K562 (cell line): ENCODE results near the gene PLK1. TPM values are rescaled to one million over a fixed set of nuclear protein-coding genes. Genes with fewer than 3 reads are reported as not detected.

Source experiments
- ADNP ChIP-seq: fragments of 200-800 bp; sonication (Bioruptor generic); IDR thresholded peaks from 2 replicates; pipeline ENCODE4 v1.6.1; 2016; ENCODE audit warnings: missing genetic modification characterization, missing compliant biosample characterization
- GATA2 ChIP-seq: sonication (generic); formaldehyde crosslinking; IDR thresholded peaks from 2 replicates; pipeline ENCODE4 v1.4.0; 2020; ENCODE audit warnings: mild to moderate bottlenecking, missing genetic modification reagents
- KDM1A ChIP-seq, 2 experiments: fragments of 450-650 bp; IDR thresholded peaks; 2 replicates each; pipeline ENCODE4 v1.6.1; 2016; ENCODE audit warnings: mild to moderate bottlenecking in 2 of 2
- STAG1 ChIP-seq: sonication (generic); formaldehyde crosslinking; IDR thresholded peaks from 2 replicates; pipeline ENCODE4 v1.5.0; 2020; ENCODE audit warnings: missing genetic modification reagents, borderline replicate concordance
- TRIM28 ChIP-seq: fragments of 450-650 bp; IDR thresholded peaks from 2 replicates; pipeline ENCODE4 v1.6.1; 2017
- polyA plus RNA-seq, 8 experiments: library from polyadenylated mRNA; depleted of rRNA in 4 of 8; stranded (reverse) in 5 of 8; unstranded in 3 of 8; fragments of >200 nt; fragmentation: Nextera tagmentation in 2 of 8; fragmentation: Illumina TruSeq in 1 of 8; extraction: Ambion mirVana in 2 of 8; extraction: Trizol in 1 of 8; gene quantifications; 2 replicates each; pipeline versions ENCODE4 v1.2.1 to v1.2.3, GENCODE V29; 2011 to 2014; ENCODE audit warnings: inconsistent platforms in 1 of 8, missing spikeins in 1 of 8
- total RNA-seq, 7 experiments: library from RNA; depleted of rRNA in 6 of 7; stranded (reverse); fragments of >200 nt in 6 of 7; fragmentation: Illumina TruSeq in 2 of 7; extraction: Trizol in 2 of 7; gene quantifications; 2 replicates each; pipeline versions ENCODE4 v1.2.1 to v1.2.3, GENCODE V29; 2011 to 2021; ENCODE audit warnings: low replicate concordance in 1 of 7
- TF ChIP-seq, protein P1 (sequence below): sonication (generic); formaldehyde crosslinking; IDR thresholded peaks from 2 replicates; pipeline ENCODE4 v1.8.0; 2023; ENCODE audit warnings: missing genetic modification reagents, mild to moderate bottlenecking, borderline replicate concordance

The PLK1 gene
- total and polyA plus RNA-seq, 9 of the 15 experiments (the other 6 are each of a cell fraction or from before 2014, with no cell fraction given): 13.6 to 212 (median 45.5) TPM

GRCh38 chr16:23702951-23703350 is 24.3 kb downstream of the PLK1 start (continued):
- TF ChIP-seq, protein P1, sequence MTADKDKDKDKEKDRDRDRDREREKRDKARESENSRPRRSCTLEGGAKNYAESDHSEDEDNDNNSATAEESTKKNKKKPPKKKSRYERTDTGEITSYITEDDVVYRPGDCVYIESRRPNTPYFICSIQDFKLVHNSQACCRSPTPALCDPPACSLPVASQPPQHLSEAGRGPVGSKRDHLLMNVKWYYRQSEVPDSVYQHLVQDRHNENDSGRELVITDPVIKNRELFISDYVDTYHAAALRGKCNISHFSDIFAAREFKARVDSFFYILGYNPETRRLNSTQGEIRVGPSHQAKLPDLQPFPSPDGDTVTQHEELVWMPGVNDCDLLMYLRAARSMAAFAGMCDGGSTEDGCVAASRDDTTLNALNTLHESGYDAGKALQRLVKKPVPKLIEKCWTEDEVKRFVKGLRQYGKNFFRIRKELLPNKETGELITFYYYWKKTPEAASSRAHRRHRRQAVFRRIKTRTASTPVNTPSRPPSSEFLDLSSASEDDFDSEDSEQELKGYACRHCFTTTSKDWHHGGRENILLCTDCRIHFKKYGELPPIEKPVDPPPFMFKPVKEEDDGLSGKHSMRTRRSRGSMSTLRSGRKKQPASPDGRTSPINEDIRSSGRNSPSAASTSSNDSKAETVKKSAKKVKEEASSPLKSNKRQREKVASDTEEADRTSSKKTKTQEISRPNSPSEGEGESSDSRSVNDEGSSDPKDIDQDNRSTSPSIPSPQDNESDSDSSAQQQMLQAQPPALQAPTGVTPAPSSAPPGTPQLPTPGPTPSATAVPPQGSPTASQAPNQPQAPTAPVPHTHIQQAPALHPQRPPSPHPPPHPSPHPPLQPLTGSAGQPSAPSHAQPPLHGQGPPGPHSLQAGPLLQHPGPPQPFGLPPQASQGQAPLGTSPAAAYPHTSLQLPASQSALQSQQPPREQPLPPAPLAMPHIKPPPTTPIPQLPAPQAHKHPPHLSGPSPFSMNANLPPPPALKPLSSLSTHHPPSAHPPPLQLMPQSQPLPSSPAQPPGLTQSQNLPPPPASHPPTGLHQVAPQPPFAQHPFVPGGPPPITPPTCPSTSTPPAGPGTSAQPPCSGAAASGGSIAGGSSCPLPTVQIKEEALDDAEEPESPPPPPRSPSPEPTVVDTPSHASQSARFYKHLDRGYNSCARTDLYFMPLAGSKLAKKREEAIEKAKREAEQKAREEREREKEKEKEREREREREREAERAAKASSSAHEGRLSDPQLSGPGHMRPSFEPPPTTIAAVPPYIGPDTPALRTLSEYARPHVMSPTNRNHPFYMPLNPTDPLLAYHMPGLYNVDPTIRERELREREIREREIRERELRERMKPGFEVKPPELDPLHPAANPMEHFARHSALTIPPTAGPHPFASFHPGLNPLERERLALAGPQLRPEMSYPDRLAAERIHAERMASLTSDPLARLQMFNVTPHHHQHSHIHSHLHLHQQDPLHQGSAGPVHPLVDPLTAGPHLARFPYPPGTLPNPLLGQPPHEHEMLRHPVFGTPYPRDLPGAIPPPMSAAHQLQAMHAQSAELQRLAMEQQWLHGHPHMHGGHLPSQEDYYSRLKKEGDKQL (CRISPR knock-in tag): no peak
- TF ChIP-seq KDM1A (IDR thresholded peaks at IDR 0.05): peak; percentile 61 to 69; a peak in 3 of 4 replicates
- TF ChIP-seq GATA2: no peak
- TF ChIP-seq ADNP: peak; percentile 77
- peak; percentile 83 for TF ChIP-seq TRIM28
- TF ChIP-seq STAG1: no peak
